Hematopoietic multipotent progenitor cell treated with erythropoietin and hydrocortisone succinate and interleukin-3 and kit ligand, for 4 days (in vitro differentiated cells): Measurements from ENCODE around the gene CDK5R2.
A peak's percentile ranks its signal among the peaks of the same experiment; 100 is the strongest.

Source experiments
- DNase-seq: peaks from one replicate; pipeline ENCODE4 v3.0.0-alpha.2; 2015

Gene CDK5R2

GRCh38 chr2:218962859-218963492, 3.5 kb downstream of the CDK5R2 start:
- peak; percentile 81 for DNase-seq

- DNase-seq: no peak
These were observed 4.1 kb downstream of the CDK5R2 start for GRCh38 chr2:218963601-218964000.

GRCh38 chr2:218964041-218964771, 4.7 kb downstream of the CDK5R2 start:
- no peak for DNase-seq

- no peak for DNase-seq
These were observed 11.4 kb downstream of the CDK5R2 start for GRCh38 chr2:218970894-218971293.

- no peak for DNase-seq
These were observed 15.8 kb downstream of the CDK5R2 start for GRCh38 chr2:218975060-218975777.

- DNase-seq: peak; percentile 92
These were observed 20.6 kb downstream of the CDK5R2 start for GRCh38 chr2:218979846-218980734.

GRCh38 chr2:218980735-218981389, 21.4 kb downstream of the CDK5R2 start:
- DNase-seq: no peak

GRCh38 chr2:218981390-218981880, 22.0 kb downstream of the CDK5R2 start:
- DNase-seq: no peak

- DNase-seq: peak; percentile 58
These were observed 22.6 kb downstream of the CDK5R2 start for GRCh38 chr2:218981881-218982585.

GRCh38 chr2:218982586-218983262, 23.3 kb downstream of the CDK5R2 start:
- no peak for DNase-seq

GRCh38 chr2:218983263-218983933, 23.9 kb downstream of the CDK5R2 start:
- DNase-seq: no peak

GRCh38 chr2:218983934-218984238, 24.4 kb downstream of the CDK5R2 start:
- no peak for DNase-seq

- no peak for DNase-seq
These were observed 25.0 kb downstream of the CDK5R2 start for GRCh38 chr2:218984239-218985020.

GRCh38 chr2:218985021-218985324, 25.5 kb downstream of the CDK5R2 start, which contains the start of gene FEV:
TSS of gene FEV (minus strand) at chr2:218985184. CDS start at chr2:218985075, 109 bp downstream.
- no peak for DNase-seq

GRCh38 chr2:218985325-218986091, 26.0 kb downstream of the CDK5R2 start:
- DNase-seq: no peak

- no peak for DNase-seq
These were observed 26.8 kb downstream of the CDK5R2 start for GRCh38 chr2:218986148-218986761.

GRCh38 chr2:218988164-218988563, 28.7 kb downstream of the CDK5R2 start:
- no peak for DNase-seq

GRCh38 chr2:218988650-218989049, 29.2 kb downstream of the CDK5R2 start:
- no peak for DNase-seq
